GM06990 (cell line): ENCODE results near the gene SAMD14.

Source experiments
- DNase-seq: peaks from one replicate; pipeline ENCODE4 v3.0.0-alpha.2; 2011; ENCODE audit not compliant: insufficient read length; ENCODE audit errors: extremely low read depth
- H3K27me3 ChIP-seq: replicated peaks from 2 replicates; pipeline ENCODE4 v1.6.0; 2011; ENCODE audit warnings: low read length; ENCODE audit not compliant: control insufficient read depth, insufficient read depth
- H3K36me3 ChIP-seq: 2 replicates; pipeline ENCODE4 v1.5.1; 2011; ENCODE audit warnings: low read length; ENCODE audit not compliant: control insufficient read depth, insufficient read depth
- H3K4me3 ChIP-seq: replicated peaks from 2 replicates; pipeline ENCODE4 v1.5.1; 2011; ENCODE audit warnings: low read depth, mild to moderate bottlenecking, control low read depth, low read length
- CTCF ChIP-seq: IDR thresholded peaks from 2 replicates; pipeline ENCODE4 v1.5.1; 2011; ENCODE audit warnings: low read length, control low read depth, mild to moderate bottlenecking, inconsistent platforms; ENCODE audit not compliant: insufficient read depth, poor library complexity, severe bottlenecking

SAMD14 gene

DNA sequence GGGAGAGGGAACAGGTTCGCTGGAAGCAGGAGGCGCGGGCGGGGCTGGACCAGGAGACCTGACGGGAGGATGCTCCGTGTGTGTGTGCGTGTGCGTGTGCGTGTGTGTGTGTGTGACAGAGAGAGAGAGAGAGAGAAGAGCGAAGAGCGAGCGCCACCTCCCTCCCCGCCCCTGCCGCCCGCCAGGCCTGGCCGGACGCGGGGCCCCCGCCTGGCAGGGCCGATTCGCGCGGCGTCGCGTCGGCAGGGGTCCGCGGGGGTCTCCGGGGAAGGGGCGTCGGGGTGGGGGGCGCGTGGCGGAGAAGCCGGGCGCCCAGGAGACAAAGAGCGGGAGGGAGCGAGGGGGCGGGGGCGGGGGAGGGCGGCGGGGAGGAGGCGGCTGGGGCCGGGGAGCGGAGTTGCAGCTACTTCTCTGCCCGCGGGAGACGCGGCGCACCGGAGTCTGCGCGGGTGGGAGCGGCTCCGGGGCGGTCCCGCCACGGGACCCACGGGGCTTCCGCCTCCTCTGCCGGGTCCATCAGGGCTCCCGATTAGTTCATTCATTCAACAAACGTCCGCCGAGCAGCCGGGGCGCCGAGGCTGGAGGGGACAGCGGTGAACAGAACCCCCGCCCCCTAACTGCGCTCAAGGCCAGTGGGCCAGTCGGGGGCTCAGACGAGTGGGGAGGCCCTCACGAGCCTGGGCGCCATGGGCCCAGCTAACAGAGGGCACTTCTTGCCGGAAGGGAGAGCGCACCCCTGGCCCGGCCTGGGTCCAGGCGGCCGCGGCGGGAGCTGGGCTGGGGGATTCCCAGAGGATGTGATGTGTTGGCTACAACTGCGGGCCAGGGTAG is at the start of gene SAMD14:
Gene SAMD14 (minus strand): TSS at position 433 of the 831 bp plus-strand sequence. CDS start 5,201 bp downstream, outside the sequence.
- H3K27me3 ChIP-seq: 0 out of 2 replicates have a peak, but pooled peaks cover 2% of the 10 kb centered on the region
- TF ChIP-seq CTCF: no peak
- H3K4me3 ChIP-seq: peak within 1 kb of the TSS; percentile 65
- H3K36me3 ChIP-seq: peaks cover 9% of the 10 kb centered on the region
- DNase-seq: peak; percentile 50

GRCh38 chr17:50177983-50178834 is 48.2 kb upstream of the SAMD14 start:
- H3K27me3 ChIP-seq: no peaks in the 10 kb centered on the region
- no peaks in the 10 kb centered on the region for H3K36me3 ChIP-seq
- H3K4me3 ChIP-seq: no peak overlapping the region
- DNase-seq: peak; percentile 57
- TF ChIP-seq CTCF: peak; percentile 85

DNA sequence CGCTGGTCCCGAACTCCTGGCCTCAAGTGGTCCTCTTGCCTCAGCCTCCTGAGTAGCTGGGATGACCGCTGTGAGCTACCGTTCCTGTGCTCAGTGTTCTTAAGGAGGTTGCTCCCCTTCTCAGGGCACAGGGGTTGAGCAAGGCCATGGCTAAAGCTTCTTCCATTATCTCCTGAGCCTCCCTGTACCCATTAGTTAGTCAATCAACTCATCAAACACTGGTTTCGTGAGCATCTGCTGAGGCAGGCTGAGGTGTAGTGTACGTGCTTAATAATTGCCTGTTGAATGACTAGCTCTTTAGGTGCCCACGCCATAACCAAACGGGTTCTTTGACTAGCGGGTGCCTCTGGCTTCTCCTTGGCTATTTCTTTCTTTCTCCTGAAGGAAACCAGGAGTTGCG is 47.5 kb upstream of the SAMD14 start:
- no peak for TF ChIP-seq CTCF
- DNase-seq: no peak
- Histone ChIP-seq H3K36me3 (no peaks in the 10 kb centered on the region), H3K4me3 (no peak overlapping the region), H3K27me3 (no peaks in the 10 kb centered on the region)

- no peaks in the 10 kb centered on the region for H3K27me3 ChIP-seq
- H3K4me3 ChIP-seq: no peak overlapping the region
- DNase-seq: no peak
- no peaks in the 10 kb centered on the region for H3K36me3 ChIP-seq
- no peak for TF ChIP-seq CTCF
Measured at GRCh38 chr17:50176559-50177357, 46.8 kb upstream of the SAMD14 start.

DNA sequence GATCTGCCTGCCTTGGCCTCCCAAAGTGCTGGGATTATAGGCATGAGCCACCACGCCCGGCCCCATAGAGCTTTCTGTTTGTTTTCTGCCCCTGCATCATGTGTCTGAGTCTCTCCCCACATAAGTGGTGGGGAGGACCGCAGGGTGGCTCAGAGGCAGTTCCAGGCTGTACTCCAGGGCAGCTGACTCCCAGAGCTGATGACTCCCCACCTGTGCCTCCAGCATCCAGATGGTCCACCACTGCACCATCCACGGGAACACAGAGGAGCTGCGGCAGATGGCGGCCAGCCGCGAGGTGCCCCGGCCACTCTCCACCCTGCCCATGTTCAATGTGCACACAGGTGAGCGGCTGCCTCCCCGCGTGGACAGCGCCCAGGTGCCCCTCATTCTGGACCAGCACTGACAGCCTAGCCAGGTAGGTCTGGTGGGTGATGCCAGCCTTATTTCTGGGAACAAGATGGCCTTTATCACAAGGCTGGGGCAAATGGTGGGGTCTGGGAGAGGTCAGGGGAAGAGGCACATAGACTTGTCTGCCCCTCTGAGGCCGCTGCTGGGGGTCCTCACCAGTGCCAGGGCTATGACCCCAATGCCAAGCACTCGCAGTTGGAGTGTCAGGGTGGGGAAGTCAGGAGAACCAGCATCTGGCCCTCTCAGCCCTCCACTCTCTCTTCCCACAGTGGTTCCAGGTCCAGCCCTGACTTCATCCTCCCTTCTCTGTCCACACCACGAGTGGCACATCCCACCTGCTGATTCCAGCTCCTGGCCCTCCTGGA is 45.3 kb upstream of the SAMD14 start:
- no peaks in the 10 kb centered on the region for H3K36me3 ChIP-seq

More for the DNA sequence above, 45.3 kb upstream of the SAMD14 start:
- no peak for TF ChIP-seq CTCF
- no peak for DNase-seq
- no peak overlapping the region for H3K4me3 ChIP-seq
- no peaks in the 10 kb centered on the region for H3K27me3 ChIP-seq
